ENCODE results near the gene AVPR1B.

The AVPR1B gene, protein sequence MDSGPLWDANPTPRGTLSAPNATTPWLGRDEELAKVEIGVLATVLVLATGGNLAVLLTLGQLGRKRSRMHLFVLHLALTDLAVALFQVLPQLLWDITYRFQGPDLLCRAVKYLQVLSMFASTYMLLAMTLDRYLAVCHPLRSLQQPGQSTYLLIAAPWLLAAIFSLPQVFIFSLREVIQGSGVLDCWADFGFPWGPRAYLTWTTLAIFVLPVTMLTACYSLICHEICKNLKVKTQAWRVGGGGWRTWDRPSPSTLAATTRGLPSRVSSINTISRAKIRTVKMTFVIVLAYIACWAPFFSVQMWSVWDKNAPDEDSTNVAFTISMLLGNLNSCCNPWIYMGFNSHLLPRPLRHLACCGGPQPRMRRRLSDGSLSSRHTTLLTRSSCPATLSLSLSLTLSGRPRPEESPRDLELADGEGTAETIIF

DNA sequence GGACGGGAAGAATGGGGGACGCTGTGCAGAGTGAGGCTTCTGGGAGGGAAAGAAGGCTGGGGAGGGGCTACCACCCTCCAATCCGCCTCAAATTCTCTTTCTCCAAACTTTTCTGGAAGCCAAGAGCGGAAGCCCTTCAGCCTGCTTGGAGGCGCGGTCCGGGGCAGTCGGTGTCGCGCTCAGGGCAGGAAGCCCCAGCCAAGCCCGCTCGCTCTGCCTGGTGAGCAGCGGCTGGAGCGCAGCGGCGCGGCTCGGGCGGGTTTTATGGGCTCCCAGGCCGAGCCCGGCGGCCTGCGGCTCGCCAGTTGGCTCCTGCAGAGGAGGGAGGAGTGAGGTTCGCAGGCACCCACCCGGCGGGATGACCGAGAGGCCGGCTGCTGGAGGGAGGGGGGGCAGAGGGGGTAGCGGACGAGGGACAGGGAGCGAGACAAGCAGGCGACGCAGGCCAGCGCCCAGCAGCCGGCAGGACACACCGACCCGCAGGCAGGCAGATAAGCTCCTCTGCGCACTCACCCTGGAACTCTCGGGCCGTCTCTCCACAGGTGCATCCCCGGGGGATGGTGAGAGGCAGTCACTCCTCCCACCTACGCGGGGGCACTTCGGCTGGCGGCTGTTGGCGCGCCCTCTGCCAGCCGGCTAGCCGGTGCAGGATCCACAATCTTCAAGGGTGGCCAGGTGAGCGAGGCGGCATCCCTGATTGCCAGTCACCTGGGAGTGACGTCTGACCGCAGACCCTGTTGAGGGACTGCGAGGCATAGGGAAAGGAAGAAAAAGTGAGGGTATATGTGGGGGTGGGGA, at the start of gene AVPR1B:
AVPR1B (minus strand) TSS at position 238 of the 798 bp plus-strand sequence. CDS start 498 bp downstream, outside the sequence.
- DNase-seq (ENCODE audit: low read depth) = no peak

DNA sequence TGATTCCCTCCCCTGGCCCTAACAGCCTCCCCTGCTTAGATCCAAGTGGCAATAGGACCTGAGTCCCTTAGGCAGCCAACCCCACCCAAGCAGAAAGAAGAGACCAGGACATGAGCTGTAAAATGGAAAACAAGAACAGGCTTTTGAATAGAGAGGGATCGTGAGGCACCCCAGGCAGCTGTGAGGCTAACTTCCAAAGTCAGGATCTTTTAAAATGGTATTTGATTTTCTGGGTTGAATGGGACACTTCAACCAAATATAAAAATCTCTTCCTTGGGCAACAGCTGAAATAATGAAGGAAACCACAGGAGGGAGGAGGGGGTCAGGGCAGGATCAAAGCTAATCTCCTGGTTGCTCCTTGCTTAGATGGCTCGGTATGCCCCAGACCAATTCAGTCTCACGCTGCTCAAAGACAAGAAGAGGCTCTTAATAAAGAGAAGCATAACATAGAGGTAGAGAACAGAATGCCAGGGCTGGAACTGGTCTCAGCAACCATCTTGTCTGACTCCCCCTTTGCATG, 28.6 kb upstream of the AVPR1B start:
- DNase-seq (ENCODE audit: low read depth) = no peak

DNA sequence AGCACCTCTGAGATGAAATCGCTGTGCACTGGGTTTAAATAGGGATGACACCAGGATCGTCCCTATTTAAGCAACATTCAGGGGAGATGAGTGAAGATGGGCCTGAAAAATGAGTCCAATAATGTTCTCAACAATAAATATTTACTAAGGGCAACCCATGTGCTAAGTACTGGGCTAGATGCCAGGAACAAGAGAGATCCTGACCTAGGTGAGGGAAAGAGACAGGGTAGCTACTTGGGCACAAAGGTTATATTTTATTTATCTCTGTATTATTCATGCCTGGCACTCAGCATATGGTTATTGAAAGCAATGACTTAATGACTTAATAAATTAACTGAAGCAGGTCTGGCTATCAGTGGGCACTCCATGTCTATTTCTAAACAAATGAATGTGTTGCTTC, 27.4 kb upstream of the AVPR1B start:
- no peak for DNase-seq (ENCODE audit: low read depth)

DNA sequence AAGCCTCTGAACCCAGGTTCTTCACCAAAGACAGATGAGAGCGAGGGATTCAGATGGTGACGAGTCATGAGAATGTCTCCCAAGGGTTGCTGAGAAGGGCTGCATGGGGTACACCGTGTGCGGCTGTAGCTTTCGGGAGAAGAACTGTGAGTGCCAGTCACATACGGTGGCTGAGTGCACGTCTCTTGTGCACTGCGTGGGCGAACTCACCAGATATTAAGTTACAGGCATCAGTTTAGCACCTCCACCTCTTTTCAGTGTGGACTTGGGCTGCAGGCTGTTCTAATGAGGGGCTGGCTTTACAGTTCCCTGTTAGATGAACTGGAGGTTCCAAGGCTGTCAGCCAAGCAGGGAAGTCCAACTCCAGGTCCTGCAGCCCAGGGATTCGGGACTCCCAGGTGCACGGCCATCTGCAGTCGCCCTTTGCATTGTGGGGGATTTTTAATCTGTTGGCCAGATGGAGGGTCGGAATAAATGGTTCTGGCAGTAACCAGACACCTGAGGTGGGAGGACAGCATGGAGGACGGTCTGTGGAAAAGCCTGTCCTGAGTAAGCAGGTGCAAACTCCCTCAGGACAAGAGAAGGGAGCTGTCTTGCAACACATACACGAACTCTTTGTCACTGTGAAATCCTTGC, 26.5 kb upstream of the AVPR1B start:
- no peak for DNase-seq (ENCODE audit: low read depth)

DNA sequence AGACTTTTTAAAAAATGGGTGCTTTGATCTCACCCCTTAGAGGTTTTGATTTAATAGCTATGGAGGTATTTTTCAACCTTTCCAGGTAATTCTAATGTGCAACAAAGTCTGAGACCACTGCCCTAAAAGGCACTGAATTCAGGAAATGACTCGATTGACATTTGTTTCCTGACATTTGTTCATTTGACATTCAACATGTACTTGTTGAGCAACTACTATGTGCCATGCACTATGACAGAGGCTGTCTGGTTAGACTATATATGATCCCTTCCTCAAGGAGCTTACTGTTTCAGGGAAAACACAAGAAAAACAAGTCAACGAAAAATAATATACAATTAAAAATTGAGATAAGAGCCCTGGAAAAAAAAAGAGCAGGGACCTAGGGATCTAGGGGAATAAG, 25.6 kb upstream of the AVPR1B start:
- no peak for DNase-seq (ENCODE audit: low read depth)

DNA sequence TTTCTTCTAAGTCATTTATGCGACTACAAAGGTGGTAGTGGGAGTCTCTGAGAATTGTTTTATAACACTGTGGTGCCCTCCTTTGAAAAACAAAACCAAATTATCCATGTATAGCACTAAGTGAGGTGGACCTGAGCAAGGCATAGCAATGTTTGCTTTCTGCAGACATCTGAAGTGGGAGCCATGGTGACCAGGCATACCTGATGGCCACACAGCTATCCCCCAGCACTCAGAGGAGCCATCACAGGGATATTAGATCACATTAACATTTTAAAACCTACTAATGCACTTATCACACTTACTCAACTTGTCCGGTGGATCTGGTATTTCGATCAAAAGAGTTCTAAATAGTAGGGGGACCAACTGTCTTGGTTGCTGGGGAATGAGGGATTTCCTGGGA, 24.8 kb upstream of the AVPR1B start:
- DNase-seq (ENCODE audit: low read depth) = no peak

DNA sequence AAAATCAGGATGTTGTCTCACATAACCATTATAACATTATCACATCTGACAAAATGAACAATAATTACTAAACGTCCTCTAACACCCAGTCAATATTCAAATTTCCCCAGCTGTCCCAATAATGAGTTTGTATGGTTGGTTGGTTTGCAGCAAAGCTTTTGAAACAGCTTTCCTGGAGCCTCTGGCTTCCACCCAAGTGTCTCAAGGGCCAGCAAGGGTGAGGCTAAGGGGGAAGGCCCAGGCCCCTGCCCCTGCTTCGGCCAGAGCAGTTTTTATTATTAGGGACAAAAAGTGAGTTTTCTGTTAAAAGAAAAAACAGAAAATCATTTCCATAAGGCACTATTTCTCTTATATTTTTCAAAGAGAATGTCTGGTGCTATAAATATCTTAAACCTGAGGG, 19.1 kb upstream of the AVPR1B start:
- no peak for DNase-seq (ENCODE audit: low read depth)

DNA sequence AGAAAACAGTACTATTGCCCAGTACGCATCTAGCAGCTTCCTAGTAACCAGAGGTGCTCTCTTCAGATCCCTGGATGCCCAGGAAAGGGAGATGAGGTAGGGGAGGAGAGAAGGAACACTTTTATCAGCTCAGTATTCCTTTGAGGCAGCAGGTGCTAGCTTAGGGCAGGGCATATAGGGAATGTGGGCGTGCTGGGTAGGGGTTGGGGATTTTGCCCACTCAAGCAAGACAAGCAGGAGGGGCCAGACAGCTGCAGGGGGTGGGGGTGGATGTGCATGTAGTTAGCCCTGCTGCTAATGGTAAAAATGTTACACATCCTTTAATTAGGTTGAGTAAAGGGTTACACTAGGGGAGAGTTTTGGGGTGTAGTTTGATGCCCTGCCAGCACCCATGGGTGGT, 18.1 kb upstream of the AVPR1B start:
- DNase-seq (ENCODE audit: low read depth) = no peak

DNA sequence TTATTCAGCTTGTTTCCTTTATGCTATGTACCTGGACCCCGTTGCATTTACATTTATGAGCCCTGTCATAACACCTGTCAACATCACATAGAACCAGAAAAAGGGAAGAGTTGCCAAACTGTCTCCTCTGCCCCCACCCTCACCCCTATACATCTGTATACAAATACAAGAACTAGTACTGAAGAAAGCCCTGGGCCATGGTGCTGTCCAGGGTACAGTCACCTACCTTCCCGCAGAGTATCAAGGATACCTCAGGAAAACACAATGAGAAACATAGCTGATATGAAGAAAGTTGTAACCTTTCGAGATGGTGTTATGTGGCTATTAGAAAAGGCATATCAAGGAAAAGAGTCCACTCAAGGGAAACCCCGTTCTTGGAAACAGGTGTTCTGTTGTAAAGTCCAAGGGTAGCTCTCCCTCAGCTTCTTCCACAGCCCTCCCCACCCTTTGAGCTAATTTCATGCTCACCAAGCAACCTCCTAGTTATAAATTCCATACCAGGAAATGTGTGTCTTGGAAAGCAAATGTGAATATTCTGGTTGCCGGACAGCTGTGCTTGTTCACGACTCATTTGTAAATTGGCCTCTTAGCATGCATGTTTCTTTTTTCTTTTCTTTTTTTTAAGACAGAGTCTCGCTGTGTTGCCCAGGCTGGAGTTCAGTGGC, 16.7 kb upstream of the AVPR1B start:
- DNase-seq (ENCODE audit: low read depth) = no peak

DNA sequence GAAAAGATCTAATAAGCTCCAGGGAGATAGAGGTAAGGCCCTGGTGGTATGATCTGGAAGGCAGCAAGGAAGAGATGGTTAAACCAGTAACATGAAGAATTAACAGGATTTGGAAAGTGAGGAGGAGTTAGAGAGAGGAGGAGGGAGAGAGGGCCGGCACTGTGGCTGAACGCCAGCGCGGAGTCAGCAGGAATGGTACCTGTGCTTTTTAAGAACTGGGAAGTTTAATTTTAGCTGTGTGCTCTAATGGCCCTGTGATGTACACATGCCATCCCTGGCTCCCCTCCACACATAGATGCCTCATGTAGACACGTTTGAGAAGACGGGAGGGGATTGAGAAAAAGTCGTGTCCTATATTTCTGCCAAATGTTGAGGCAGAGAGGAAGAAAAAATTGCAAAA, 13.8 kb upstream of the AVPR1B start:
- DNase-seq (ENCODE audit: low read depth) = no peak

DNA sequence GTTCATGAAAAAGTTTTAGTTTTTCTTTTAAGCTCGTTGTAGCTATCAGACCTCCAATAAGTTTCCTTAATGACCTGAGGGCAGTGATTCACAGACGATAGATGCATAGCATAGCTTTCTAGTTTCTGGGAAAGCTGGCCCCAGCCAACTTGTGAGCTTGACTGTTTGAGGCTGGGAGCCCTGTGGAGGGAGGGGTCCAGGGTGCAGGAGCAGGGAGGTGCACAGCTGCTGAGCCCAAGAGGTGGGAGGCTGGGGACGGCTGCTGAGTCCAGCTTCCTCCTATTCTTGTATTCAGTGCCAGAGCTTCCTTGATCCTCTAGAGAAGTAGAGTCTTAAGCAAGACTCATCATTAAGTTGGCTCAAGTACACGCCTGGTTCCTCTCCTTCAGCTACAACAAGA, 11.0 kb upstream of the AVPR1B start:
- DNase-seq (ENCODE audit: low read depth) = no peak

DNA sequence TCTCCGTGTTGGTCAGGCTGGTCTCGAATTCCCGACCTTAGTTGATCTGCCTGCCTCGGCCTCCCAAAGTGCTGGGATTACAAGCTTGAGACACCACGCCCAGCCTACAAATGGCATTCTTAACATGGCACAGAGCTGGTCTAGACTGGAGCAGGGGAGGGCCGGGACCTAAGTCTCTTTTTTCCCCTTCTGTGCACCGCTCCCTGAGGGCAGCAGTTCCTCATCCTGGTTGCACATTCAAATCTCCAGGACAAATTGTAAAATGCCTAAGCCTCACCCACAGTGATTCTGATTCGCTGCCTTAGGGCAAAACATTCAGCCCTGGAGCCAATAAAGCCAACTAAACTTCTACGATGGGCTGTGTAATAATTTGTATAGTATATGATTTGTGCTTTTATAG, 10.1 kb upstream of the AVPR1B start:
- no peak for DNase-seq (ENCODE audit: low read depth)

DNA sequence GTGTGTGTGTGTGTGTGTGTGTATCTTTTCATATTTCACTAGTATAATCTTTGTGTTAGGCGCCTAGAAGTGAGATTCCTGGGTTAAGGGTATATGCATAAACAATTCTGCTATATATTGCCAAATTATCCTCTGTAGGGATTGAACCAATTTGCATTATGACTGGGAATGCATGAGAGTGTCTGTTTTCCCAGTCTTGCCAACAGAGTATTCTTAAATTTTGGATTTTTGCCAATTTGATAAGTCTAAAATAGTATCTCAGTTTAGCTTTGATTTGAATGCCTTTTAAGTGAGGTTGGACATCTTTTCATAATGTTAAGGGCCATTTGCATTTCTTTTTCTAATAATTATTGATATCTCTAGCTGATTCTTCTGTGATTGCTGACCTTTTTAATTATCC, 8.2 kb upstream of the AVPR1B start:
- no peak for DNase-seq (ENCODE audit: low read depth)

DNA sequence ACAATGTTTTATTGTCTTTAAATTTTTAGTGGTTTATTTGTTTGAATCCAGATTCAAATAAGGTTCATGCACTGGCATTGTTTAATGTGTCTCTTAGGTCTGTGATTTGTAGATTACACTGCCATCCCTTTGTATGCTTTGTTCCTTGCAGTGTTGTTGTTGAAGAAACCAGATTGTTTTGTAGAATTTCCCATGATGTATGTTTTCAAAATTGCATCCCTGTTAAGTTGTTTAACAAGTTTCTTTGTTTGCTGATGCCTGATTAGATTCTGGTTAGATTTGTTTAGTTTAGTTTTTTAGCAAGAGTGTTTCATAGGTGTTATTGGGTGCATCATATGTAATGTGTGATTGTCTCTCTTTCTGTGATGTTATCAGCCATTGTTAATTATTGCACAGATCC, 5.5 kb upstream of the AVPR1B start:
- no peak for DNase-seq (ENCODE audit: low read depth)

DNA sequence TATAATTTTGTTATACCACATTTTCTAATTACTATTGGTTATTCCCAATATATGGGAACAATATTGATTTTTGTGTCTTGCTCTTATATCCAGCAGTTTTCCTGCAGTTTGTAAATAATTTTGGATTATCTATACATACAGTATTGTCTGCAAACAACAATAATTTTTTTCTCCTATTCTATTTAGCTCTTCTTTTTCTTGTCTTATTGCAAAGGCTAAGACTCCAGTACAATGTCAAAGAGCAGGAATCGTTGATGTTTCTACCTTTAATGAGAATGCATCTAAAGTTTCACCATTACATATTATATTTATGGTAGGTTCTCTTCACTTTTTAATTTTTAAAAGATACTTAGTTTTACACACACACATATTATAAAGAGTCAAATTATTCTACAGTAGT, 4.1 kb upstream of the AVPR1B start:
- no peak for DNase-seq (ENCODE audit: low read depth)

DNA sequence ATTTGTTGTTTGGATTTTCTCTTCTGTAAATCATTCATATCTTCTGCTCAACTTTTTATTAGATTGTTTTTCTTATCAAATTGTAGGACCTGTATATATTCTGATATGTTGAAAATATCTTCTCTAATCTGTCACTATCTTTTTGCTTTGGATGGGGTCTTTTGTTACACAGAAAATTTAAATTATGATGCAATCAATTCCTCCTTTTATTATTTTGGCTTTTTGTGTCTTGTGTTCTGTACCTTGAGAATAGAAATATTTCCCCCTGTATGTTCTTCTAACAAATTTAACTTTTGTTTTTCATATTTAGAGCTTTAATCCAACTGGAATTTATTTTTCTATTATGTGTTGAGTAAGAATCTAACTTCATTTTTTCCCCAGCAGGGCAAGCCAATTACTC, 3.2 kb upstream of the AVPR1B start:
- no peak for DNase-seq (ENCODE audit: low read depth)

DNA sequence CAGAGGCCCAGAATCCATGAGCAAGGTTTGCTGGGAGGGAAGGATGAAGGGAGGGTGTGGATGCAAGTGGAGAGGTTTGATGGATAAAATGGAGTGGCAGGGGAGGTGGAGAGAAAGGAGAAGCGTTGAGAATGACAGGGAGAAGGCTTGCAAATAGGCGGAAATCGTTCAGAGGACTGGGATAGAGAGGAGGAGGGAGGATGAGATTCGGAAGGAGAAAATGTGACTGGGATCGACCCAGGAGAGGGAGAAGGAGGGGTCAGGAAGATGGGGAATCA, 376 bp downstream of the AVPR1B start:
- DNase-seq (ENCODE audit: low read depth) = no peak

DNA sequence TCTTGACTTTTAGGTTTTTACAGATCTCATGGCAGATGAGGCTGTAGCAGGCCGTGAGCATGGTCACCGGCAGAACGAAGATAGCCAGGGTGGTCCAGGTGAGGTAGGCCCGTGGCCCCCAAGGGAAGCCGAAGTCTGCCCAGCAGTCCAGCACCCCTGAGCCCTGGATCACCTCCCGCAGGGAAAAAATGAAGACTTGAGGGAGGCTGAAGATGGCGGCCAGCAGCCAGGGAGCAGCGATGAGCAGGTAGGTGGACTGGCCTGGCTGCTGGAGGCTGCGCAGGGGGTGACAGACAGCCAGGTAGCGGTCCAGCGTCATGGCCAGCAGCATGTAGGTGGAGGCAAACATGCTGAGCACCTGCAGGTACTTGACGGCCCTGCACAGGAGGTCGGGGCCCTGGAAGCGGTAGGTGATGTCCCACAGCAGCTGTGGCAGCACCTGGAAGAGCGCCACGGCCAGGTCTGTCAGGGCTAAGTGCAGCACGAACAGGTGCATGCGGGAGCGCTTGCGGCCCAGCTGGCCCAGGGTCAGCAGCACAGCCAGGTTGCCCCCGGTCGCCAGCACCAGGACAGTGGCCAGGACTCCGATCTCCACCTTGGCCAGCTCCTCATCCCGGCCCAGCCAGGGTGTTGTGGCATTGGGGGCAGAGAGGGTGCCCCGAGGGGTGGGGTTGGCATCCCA, 856 bp downstream of the AVPR1B start:
- DNase-seq (ENCODE audit: low read depth) = no peak

DNA sequence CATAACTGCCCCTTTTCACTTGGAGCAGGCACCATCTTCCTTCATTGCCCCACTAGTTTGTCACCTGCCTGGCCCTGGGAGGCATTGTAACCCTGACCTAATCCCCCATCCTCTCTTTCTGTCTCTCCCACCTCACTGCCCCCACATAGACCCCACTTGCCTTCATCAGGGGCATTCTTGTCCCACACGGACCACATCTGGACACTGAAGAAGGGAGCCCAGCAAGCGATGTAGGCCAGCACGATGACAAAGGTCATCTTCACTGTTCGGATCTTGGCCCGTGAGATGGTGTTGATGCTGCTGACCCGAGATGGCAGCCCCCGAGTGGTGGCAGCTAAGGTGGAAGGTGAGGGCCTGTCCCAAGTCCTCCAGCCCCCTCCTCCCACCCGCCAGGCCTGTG, 1.4 kb downstream of the AVPR1B start:
- no peak for DNase-seq (ENCODE audit: low read depth)

DNA sequence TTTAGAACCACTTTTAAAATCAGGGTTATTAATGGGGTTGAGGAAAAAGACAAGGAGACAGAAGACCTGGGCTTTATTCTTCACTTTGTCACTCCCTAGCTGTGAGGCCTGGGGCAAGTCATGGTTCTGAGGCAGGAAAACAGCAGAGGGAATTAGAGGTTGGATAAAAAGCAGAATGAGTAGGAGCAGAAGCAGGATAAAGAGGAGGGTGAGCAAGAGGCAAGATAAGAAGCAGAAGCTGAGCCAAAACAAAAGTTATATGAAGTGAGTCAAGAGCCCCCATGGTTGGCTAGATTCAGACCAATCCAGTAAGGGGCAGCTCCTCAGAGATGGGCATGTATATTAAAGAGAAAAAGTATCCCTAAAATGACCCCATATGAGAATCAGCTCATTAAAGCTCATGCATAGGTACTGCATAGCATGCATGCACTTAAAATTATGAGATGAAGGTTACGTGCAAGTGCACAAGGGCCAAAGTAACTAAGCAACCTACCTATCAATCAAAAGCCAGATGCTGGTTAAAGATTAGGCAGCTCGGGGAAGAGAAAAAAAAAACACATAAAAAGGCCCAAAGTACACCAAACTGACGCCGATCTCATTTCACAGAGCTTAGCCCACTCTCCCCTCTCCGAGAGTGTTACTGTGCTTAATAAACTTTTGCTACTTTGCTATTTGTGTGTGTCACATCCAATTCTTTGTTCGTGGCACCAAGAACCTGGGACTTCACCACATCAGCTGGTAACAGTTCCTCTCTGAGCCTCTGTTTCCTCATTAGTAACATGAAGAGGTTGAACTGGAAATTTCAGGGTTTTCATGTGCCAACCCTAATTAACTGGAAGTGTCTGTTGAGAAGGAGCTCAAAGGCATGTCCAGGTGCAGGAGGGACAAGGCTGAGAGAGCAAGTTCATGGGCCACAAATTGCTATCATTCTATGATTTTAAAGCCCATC, 2.2 kb downstream of the AVPR1B start:
- no peak for DNase-seq (ENCODE audit: low read depth)
